ENCODE results near the gene RPS27. TPM values are rescaled to one million over a fixed set of nuclear protein-coding genes. Genes with fewer than 3 reads are reported as not detected.

The RPS27 gene
- polyA plus RNA-seq, 1 of the 3 experiments (the other 2 are of a cell fraction): 7,060 TPM

DNA sequence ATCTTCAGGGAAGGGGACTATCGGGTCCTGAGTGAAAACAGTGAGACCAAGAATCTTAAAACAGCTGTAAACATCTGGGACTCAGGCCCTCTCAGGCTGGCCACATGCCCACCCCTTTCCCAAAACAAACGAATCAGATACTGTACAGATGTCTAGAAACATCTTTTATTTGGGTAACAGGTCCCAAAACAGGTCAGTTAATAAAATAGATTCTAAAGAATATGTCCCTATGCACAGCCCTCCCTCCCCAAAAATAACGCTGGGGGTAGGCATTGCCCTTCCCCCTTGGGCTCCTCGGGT lies 31.7 kb upstream of the RPS27 start (continued):
- TF ChIP-seq, protein P1, sequence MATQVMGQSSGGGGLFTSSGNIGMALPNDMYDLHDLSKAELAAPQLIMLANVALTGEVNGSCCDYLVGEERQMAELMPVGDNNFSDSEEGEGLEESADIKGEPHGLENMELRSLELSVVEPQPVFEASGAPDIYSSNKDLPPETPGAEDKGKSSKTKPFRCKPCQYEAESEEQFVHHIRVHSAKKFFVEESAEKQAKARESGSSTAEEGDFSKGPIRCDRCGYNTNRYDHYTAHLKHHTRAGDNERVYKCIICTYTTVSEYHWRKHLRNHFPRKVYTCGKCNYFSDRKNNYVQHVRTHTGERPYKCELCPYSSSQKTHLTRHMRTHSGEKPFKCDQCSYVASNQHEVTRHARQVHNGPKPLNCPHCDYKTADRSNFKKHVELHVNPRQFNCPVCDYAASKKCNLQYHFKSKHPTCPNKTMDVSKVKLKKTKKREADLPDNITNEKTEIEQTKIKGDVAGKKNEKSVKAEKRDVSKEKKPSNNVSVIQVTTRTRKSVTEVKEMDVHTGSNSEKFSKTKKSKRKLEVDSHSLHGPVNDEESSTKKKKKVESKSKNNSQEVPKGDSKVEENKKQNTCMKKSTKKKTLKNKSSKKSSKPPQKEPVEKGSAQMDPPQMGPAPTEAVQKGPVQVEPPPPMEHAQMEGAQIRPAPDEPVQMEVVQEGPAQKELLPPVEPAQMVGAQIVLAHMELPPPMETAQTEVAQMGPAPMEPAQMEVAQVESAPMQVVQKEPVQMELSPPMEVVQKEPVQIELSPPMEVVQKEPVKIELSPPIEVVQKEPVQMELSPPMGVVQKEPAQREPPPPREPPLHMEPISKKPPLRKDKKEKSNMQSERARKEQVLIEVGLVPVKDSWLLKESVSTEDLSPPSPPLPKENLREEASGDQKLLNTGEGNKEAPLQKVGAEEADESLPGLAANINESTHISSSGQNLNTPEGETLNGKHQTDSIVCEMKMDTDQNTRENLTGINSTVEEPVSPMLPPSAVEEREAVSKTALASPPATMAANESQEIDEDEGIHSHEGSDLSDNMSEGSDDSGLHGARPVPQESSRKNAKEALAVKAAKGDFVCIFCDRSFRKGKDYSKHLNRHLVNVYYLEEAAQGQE (IDR thresholded peaks at IDR 0.05; ENCODE audit: low read depth, low read length): no peak

DNA sequence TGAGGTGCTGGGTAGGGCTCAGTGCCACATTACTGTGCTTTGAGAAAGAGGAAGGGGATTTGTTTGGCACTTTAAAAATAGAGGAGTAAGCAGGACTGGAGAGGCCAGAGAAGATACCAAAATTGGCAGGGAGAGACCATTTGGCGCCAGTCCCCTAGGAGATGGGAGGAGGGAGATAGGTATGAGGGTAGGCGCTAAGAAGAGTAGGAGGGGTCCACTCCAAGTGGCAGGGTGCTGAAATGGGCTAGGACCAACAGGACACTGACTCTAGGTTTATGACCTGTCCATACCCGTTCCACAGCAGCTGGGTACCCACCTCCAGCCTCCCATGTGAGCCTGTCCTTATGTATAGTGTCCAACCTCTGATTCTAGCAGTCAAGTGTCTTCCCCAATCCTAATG lies 31.1 kb upstream of the RPS27 start:
- no peaks in the 10 kb centered on the region for H3K9me2 ChIP-seq
- peak overlapping the region in 1 of 2 experiments; percentile 77; a peak in 2 of 4 replicates for H3K27ac ChIP-seq (ENCODE audit: low read depth in 2 of 2, low read length in 1 of 2)
- CTCF ChIA-PET: interaction anchor here (5.9 to 8.6 kb wide), 2 partner anchors 13 to 27 kb away, joined by 50 to 51 read pairs; partner anchors contain the start of genes DENND4B and RAB13
- TF ChIP-seq, protein P2, sequence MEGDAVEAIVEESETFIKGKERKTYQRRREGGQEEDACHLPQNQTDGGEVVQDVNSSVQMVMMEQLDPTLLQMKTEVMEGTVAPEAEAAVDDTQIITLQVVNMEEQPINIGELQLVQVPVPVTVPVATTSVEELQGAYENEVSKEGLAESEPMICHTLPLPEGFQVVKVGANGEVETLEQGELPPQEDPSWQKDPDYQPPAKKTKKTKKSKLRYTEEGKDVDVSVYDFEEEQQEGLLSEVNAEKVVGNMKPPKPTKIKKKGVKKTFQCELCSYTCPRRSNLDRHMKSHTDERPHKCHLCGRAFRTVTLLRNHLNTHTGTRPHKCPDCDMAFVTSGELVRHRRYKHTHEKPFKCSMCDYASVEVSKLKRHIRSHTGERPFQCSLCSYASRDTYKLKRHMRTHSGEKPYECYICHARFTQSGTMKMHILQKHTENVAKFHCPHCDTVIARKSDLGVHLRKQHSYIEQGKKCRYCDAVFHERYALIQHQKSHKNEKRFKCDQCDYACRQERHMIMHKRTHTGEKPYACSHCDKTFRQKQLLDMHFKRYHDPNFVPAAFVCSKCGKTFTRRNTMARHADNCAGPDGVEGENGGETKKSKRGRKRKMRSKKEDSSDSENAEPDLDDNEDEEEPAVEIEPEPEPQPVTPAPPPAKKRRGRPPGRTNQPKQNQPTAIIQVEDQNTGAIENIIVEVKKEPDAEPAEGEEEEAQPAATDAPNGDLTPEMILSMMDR (IDR thresholded peaks at IDR 0.05): no peak
- TF ChIP-seq RCOR1 (IDR thresholded peaks at IDR 0.05; ENCODE audit: low read length) (no peak), RAD21 (IDR thresholded peaks at IDR 0.05; ENCODE audit: low read length) (no peak), SIN3A (IDR thresholded peaks at IDR 0.05; ENCODE audit: borderline replicate concordance, low read depth, low read length) (no peak), EZH2phosphoT487 (IDR thresholded peaks at IDR 0.05; ENCODE audit: borderline replicate concordance, low read depth) (no peak), FOSL2 (IDR thresholded peaks at IDR 0.05; ENCODE audit: borderline replicate concordance, low read depth) (no peak), NRF1 (IDR thresholded peaks at IDR 0.05; ENCODE audit: low read depth, low read length) (no peak), FOXM1 (IDR thresholded peaks at IDR 0.05; ENCODE audit: low read depth) (no peak), RFX5 (IDR thresholded peaks at IDR 0.05; ENCODE audit: low read length) (no peak), GATA2 (CRISPR knock-in tag; IDR thresholded peaks at IDR 0.05) (no peak), POLR2AphosphoS5 (IDR thresholded peaks at IDR 0.05; ENCODE audit: low read depth, low read length) (no peak)
- TF ChIP-seq, protein P3, sequence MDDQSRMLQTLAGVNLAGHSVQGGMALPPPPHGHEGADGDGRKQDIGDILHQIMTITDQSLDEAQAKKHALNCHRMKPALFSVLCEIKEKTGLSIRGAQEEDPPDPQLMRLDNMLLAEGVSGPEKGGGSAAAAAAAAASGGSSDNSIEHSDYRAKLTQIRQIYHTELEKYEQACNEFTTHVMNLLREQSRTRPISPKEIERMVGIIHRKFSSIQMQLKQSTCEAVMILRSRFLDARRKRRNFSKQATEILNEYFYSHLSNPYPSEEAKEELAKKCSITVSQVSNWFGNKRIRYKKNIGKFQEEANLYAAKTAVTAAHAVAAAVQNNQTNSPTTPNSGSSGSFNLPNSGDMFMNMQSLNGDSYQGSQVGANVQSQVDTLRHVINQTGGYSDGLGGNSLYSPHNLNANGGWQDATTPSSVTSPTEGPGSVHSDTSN (IDR thresholded peaks at IDR 0.05): no peak
- 95% methylated on average over 2 of the region's 3 CpGs for WGBS (ENCODE audit: low lambda C conversion rate)
- H3K27me3 ChIP-seq (ENCODE audit: insufficient read depth): no peaks in the 10 kb centered on the region
- no peak overlapping the region for H3K4me3 ChIP-seq (ENCODE audit: low read depth in 2 of 2, low read length in 1 of 2)
- POLR2A ChIA-PET: interaction anchor here (0.8 to 4.4 kb wide), 2 partner anchors 8 to 18 kb away, joined by 3 to 32 read pairs; partner anchors contain the start of genes CREB3L4 and JTB
- peaks cover 69% of the 10 kb centered on the region for H3K79me2 ChIP-seq (ENCODE audit: insufficient read depth)
- DNase-seq: no peak
- H3K4me1 ChIP-seq (ENCODE audit: control insufficient read depth in 1 of 2, insufficient read depth in 2 of 2, low read depth in 1 of 2, low read length in 1 of 2): peaks cover 5 to 56% of the 10 kb centered on the region in 2 experiments; a peak in 3 of 4 replicates
- H4K20me1 ChIP-seq (ENCODE audit: insufficient read depth): peaks cover 33% of the 10 kb centered on the region
- H3K4me2 ChIP-seq: no peak overlapping the region
- peaks cover 19% of the 10 kb centered on the region for H3F3A ChIP-seq (replicated peaks; ENCODE audit: insufficient read depth)
- H2AFZ ChIP-seq (ENCODE audit: low read depth): no peak overlapping the region
- peaks cover 12 to 20% of the 10 kb centered on the region in 2 experiments for H3K36me3 ChIP-seq (replicated peaks in 1 of 2; ENCODE audit: control insufficient read depth in 1 of 2, insufficient read depth in 2 of 2, low read length in 1 of 2)
- H3K9ac ChIP-seq: no peak overlapping the region
- no peaks in the 10 kb centered on the region for H3K9me3 ChIP-seq
